Stomach (tissue), 9 donors: ENCODE results near the gene PHKA2. TPM values are rescaled to one million over a fixed set of nuclear protein-coding genes. Genes with fewer than 3 reads are reported as not detected.

ENCODE experiments used
- DNase-seq, 2 donors: peaks; one replicate each; pipeline versions ENCODE4 v3.0.0 to v3.0.0-alpha.2; 2013 to 2019
- H3K27ac ChIP-seq, 5 donors: fragments of 200-600 bp in 4 of 5; sonication (generic) in 4 of 5; one replicate each; pipeline ENCODE4 v1.5.1; 2013 to 2019; ENCODE audit warnings: mild to moderate bottlenecking in 1 of 5, moderate library complexity in 1 of 5
- H3K27me3 ChIP-seq, 3 donors: fragments of 200-600 bp; sonication (generic); one replicate each; pipeline ENCODE4 v1.5.1; 2017 to 2019; ENCODE audit warnings: mixed run types in 1 of 3
- H3K36me3 ChIP-seq, 4 donors: fragments of 200-600 bp; sonication (generic); 1 replicate in 3 of 4; 2 replicates in 1 of 4; pipeline ENCODE4 v1.5.1; 2016 to 2019
- H3K4me1 ChIP-seq, 4 donors: fragments of 200-600 bp; sonication (generic); one replicate each; pipeline ENCODE4 v1.5.1; 2016 to 2019
- H3K4me3 ChIP-seq, 4 donors: fragments of 200-600 bp; sonication (generic) in 3 of 4; one replicate each; pipeline ENCODE4 v1.5.1; 2016 to 2019; ENCODE audit warnings: mild to moderate bottlenecking in 1 of 4
- H3K9me3 ChIP-seq, 4 donors: fragments of 200-600 bp; sonication (generic); one replicate each; pipeline ENCODE4 v1.5.1; 2016 to 2019
- CTCF ChIP-seq, 7 experiments: fragments of 450-650 bp in 4 of 7; fragments of 200-600 bp in 3 of 7; sonication (generic) in 3 of 7; IDR thresholded peaks; one replicate each; pipeline ENCODE4 v1.5.1; 2016 to 2019; ENCODE audit warnings: antibody characterized with exemption in 7 of 7, control low read depth in 2 of 7, mild to moderate bottlenecking in 1 of 7
- EP300 ChIP-seq: sonication (generic); formaldehyde crosslinking; IDR thresholded peaks from one replicate; pipeline ENCODE4 v1.6.1; 2017; ENCODE audit warnings: antibody characterized with exemption
- POLR2A ChIP-seq, 4 donors: fragments of 450-650 bp; IDR thresholded peaks; one replicate each; pipeline ENCODE4 v1.6.1; 2016; ENCODE audit warnings: antibody characterized with exemption in 4 of 4, control low read depth in 2 of 4, mild to moderate bottlenecking in 1 of 4, moderate library complexity in 1 of 4
- POLR2AphosphoS5 ChIP-seq, 3 donors: sonication (generic); formaldehyde crosslinking; IDR thresholded peaks; one replicate each; pipeline ENCODE4 v1.6.1; 2016; ENCODE audit warnings: antibody characterized with exemption in 3 of 3
- WGBS, 5 donors: extraction: QIAGEN DNeasy Blood & Tissue Kit in 3 of 5; methylation state at CpG; one replicate each; pipeline versions ENCODE4 v1.1.5 to v1.1.7; 2013 to 2018; 5-methylcytosine and 5-hydroxymethylcytosine counted together
- intact Hi-C: fragments of 100-400 bp; cut with DNase I; formaldehyde crosslinking; loops from one replicate; pipeline ENCODE4 v1.15.1; 2023; ENCODE audit warnings: low total_unique reads
- polyA plus RNA-seq, 3 donors: library from polyadenylated mRNA; stranded (reverse); fragments of 200-250 nt; gene quantifications; one replicate each; pipeline ENCODE4 v1.2.3, GENCODE V29; 2013
- total RNA-seq, 5 donors: library from RNA; depleted of rRNA; stranded (reverse); fragments of >200 nt; gene quantifications; one replicate each; pipeline versions ENCODE4 v1.1.0 to v1.2.3, GENCODE V29; 2014 to 2016
- donor health status: healthy with polysubstance abuse.
- donor health status: Bipolar disorder and iron deficiency.
- donor health status: healthy.

Gene PHKA2
- total and polyA plus RNA-seq, 8 donors = 10.5 to 63.4 (median 15.5) TPM

- 32 to 52% (median 47%) methylated on average over 10 to 12 of the region's 12 CpGs for WGBS, 5 donors
- H3K9me3 ChIP-seq = peaks cover 0 to 6% (median 2%) of the 10 kb centered on the region in 4 donors
- no peak for TF ChIP-seq POLR2A (IDR thresholded peaks at IDR 0.05)
- no peak for TF ChIP-seq POLR2AphosphoS5 (IDR thresholded peaks at IDR 0.05)
- no peak for TF ChIP-seq EP300
- TF ChIP-seq CTCF (IDR thresholded peaks at IDR 0.05) = no peak
- H3K4me1 ChIP-seq = peaks cover 11 to 29% (median 21%) of the 10 kb centered on the region in 4 donors
- no peak overlapping the region for H3K27ac ChIP-seq
- DNase-seq = peak in 1 of 2 donors; percentile 36
- intact Hi-C loops = no loop called here
- H3K36me3 ChIP-seq = no peaks in the 10 kb centered on the region
- no peak overlapping the region for H3K4me3 ChIP-seq
- peaks cover 0 to 4% (median 0%) of the 10 kb centered on the region in 3 donors for H3K27me3 ChIP-seq
Measured at GRCh38 chrX:18883234-18883960, 100.5 kb downstream of the PHKA2 start.

GRCh38 chrX:18879144-18879543 lies 104.8 kb downstream of the PHKA2 start:
- Histone ChIP-seq H3K4me3 (no peak overlapping the region), H3K27ac (no peak overlapping the region), H3K4me1 (no peaks in the 10 kb centered on the region), H3K36me3 (no peaks in the 10 kb centered on the region), H3K27me3 (peaks cover 0 to 4% (median 0%) of the 10 kb centered on the region in 3 donors), H3K9me3 (peaks cover 0 to 6% (median 2%) of the 10 kb centered on the region in 4 donors)
- TF ChIP-seq EP300 (no peak), CTCF (IDR thresholded peaks at IDR 0.05) (no peak), POLR2A (IDR thresholded peaks at IDR 0.05) (no peak), POLR2AphosphoS5 (IDR thresholded peaks at IDR 0.05) (no peak)
- intact Hi-C loops = no loop called here
- no peak for DNase-seq
- 88 to 93% (median 90%) methylated on average over 7 to 9 of the region's 9 CpGs for WGBS, 5 donors

- Histone ChIP-seq H3K4me3 (no peak overlapping the region), H3K4me1 (peaks cover 0 to 5% (median 1%) of the 10 kb centered on the region in 4 donors), H3K27me3 (peaks cover 0 to 4% (median 0%) of the 10 kb centered on the region in 3 donors), H3K27ac (no peak overlapping the region), H3K36me3 (no peaks in the 10 kb centered on the region), H3K9me3 (peaks cover 0 to 2% (median under 1%) of the 10 kb centered on the region in 4 donors)
- WGBS, 5 donors = 57 to 71% (median 65%) methylated on average over 5 to 7 of the region's 7 CpGs
- TF ChIP-seq EP300 (no peak), POLR2AphosphoS5 (IDR thresholded peaks at IDR 0.05) (no peak), POLR2A (IDR thresholded peaks at IDR 0.05) (no peak), CTCF (IDR thresholded peaks at IDR 0.05) (no peak)
- peak in 1 of 2 donors; percentile 55 for DNase-seq
- intact Hi-C loops = no loop called here
Measured at GRCh38 chrX:18877469-18877868, 106.4 kb downstream of the PHKA2 start.

- H3K27ac ChIP-seq = no peak overlapping the region
- TF ChIP-seq CTCF (IDR thresholded peaks at IDR 0.05) (no peak), POLR2A (IDR thresholded peaks at IDR 0.05) (no peak), POLR2AphosphoS5 (IDR thresholded peaks at IDR 0.05) (no peak), EP300 (no peak)
- DNase-seq = no peak
- peaks cover 0 to 4% (median 0%) of the 10 kb centered on the region in 3 donors for H3K27me3 ChIP-seq
- no peaks in the 10 kb centered on the region for H3K36me3 ChIP-seq
- intact Hi-C loops = no loop called here
- H3K9me3 ChIP-seq = no peaks in the 10 kb centered on the region
- peaks cover 0 to 18% (median 10%) of the 10 kb centered on the region in 4 donors for H3K4me1 ChIP-seq
- no peak overlapping the region for H3K4me3 ChIP-seq
- WGBS, 5 donors = 72 to 100% (median 74%) methylated on average over 3 to 15 of the region's 15 CpGs
Measured at GRCh38 chrX:18875256-18875878, 108.5 kb downstream of the PHKA2 start.
